WTC11 (cell line): ENCODE results near the gene RBM20. TPM values are rescaled to one million over a fixed set of nuclear protein-coding genes. Genes with fewer than 3 reads are reported as not detected.
A peak's percentile ranks its signal among the peaks of the same experiment; 100 is the strongest.

Experiments
- ATAC-seq: fragments of 200-7000 bp; cut with Tn5 transposase; 2 replicates; pipeline ENCODE4 v1.10.0; 2021; ENCODE audit warnings: mild to moderate bottlenecking, moderate library complexity
- CTCF ChIA-PET: fragments of 300-600 bp; sonication (Branson Sonifier 250); formaldehyde crosslinking; loops from one replicate; lab custom pipeline; 2021; ENCODE audit warnings: antibody characterized with exemption; lab: Charles Lee
- POLR2A ChIA-PET: fragments of 350-600 bp; sonication (Branson Sonifier 250); formaldehyde crosslinking; loops from one replicate; lab custom pipeline; 2021; ENCODE audit warnings: antibody characterized with exemption; lab: Charles Lee
- DNase-seq: peaks from one replicate; pipeline ENCODE4 v3.0.0; 2021; ENCODE audit warnings: low spot score
- H3K27ac Mint-ChIP-seq: 2 replicates; pipeline ENCODE4 v1.8.0; 2021; ENCODE audit warnings: mixed read lengths
- H3K27me3 Mint-ChIP-seq: 2 replicates; pipeline ENCODE4 v1.8.0; 2021; ENCODE audit warnings: low read depth, mild to moderate bottlenecking, moderate library complexity, mixed read lengths
- H3K36me3 Mint-ChIP-seq: 2 replicates; pipeline ENCODE4 v1.8.0; 2021; ENCODE audit warnings: mixed read lengths
- H3K4me1 Mint-ChIP-seq: 2 replicates; pipeline ENCODE4 v1.8.0; 2022; ENCODE audit warnings: mixed read lengths
- H3K4me3 Mint-ChIP-seq: 2 replicates; pipeline ENCODE4 v1.8.0; 2021; ENCODE audit warnings: mild to moderate bottlenecking, moderate library complexity, mixed read lengths
- H3K9me3 Mint-ChIP-seq: 2 replicates; pipeline ENCODE4 v1.8.0; 2021; ENCODE audit warnings: mixed read lengths
- GTF2I ChIP-seq: fragments of 250-450 bp; sonication (Bioruptor Pico); conservative IDR thresholded peaks from 2 replicates; pipeline ENCODE4 v1.4.0; 2021; ENCODE audit warnings: mild to moderate bottlenecking
- MYBL2 ChIP-seq: sonication (generic); formaldehyde crosslinking; IDR thresholded peaks from 2 replicates; pipeline ENCODE4 v1.8.1; 2023; ENCODE audit warnings: mild to moderate bottlenecking, moderate library complexity, missing genetic modification reagents
- NR3C1 ChIP-seq: sonication (generic); formaldehyde crosslinking; conservative IDR thresholded peaks from 2 replicates; pipeline ENCODE4 v1.8.1; 2023; ENCODE audit warnings: low read depth, mild to moderate bottlenecking, missing genetic modification reagents
- RELA ChIP-seq: sonication (generic); formaldehyde crosslinking; IDR thresholded peaks from 2 replicates; pipeline ENCODE4 v1.8.1; 2022; ENCODE audit warnings: missing genetic modification reagents, mild to moderate bottlenecking, borderline replicate concordance
- RORB ChIP-seq: fragments of 250-450 bp; sonication (Bioruptor Pico); IDR thresholded peaks from 2 replicates; pipeline ENCODE4 v1.9.0; 2021; ENCODE audit warnings: mild to moderate bottlenecking
- SMAD4 ChIP-seq: sonication (generic); formaldehyde crosslinking; IDR thresholded peaks from 2 replicates; pipeline ENCODE4 v1.8.0; 2022; ENCODE audit warnings: mild to moderate bottlenecking, missing genetic modification reagents
- ZNF317 ChIP-seq: sonication (generic); formaldehyde crosslinking; IDR thresholded peaks from 2 replicates; pipeline ENCODE4 v1.8.1; 2023; ENCODE audit warnings: low read depth, mild to moderate bottlenecking, moderate library complexity, missing genetic modification reagents, borderline replicate concordance
- ZNF396 ChIP-seq: fragments of 250-450 bp; sonication (Bioruptor Pico); IDR thresholded peaks from 2 replicates; pipeline ENCODE4 v1.8.0; 2021; ENCODE audit warnings: mild to moderate bottlenecking, moderate library complexity, borderline replicate concordance
- total RNA-seq: library from RNA; stranded (reverse); gene quantifications from 3 replicates; pipeline ENCODE4 v1.2.3, GENCODE V29; 2021
- TF ChIP-seq, protein P1 (sequence below): fragments of 250-450 bp; sonication (Bioruptor Pico); IDR thresholded peaks from 2 replicates; pipeline ENCODE4 v1.9.0; 2021; ENCODE audit warnings: mild to moderate bottlenecking, borderline replicate concordance
- TF ChIP-seq, protein P2 (sequence below): fragments of 250-450 bp; sonication (Bioruptor Pico); conservative IDR thresholded peaks from 2 replicates; pipeline ENCODE4 v1.9.0; 2021; ENCODE audit warnings: mild to moderate bottlenecking
- TF ChIP-seq, protein P3 (sequence below): sonication (generic); formaldehyde crosslinking; IDR thresholded peaks from 2 replicates; pipeline ENCODE4 v1.8.0; 2023; ENCODE audit warnings: missing genetic modification reagents
- TF ChIP-seq, protein P4 (sequence below): sonication (generic); formaldehyde crosslinking; IDR thresholded peaks from 2 replicates; pipeline ENCODE4 v1.8.1; 2022; ENCODE audit warnings: low read depth, mild to moderate bottlenecking, moderate library complexity, missing genetic modification reagents, borderline replicate concordance
- TF ChIP-seq, protein P5 (sequence below): sonication (generic); formaldehyde crosslinking; IDR thresholded peaks from 2 replicates; pipeline ENCODE4 v1.8.1; 2023; ENCODE audit warnings: mild to moderate bottlenecking, missing genetic modification reagents, borderline replicate concordance
- TF ChIP-seq, protein P6 (sequence below): sonication (generic); formaldehyde crosslinking; IDR thresholded peaks from 2 replicates; pipeline ENCODE4 v1.8.1; 2023; ENCODE audit warnings: mild to moderate bottlenecking, missing genetic modification reagents
- TF ChIP-seq, protein P7 (sequence below): fragments of 250-450 bp; sonication (Bioruptor Pico); IDR thresholded peaks from 2 replicates; pipeline ENCODE4 v1.9.0; 2021; ENCODE audit warnings: mild to moderate bottlenecking

The RBM20 gene
- total RNA-seq, 1 experiment from 2014 or later = 0.52 TPM

DNA sequence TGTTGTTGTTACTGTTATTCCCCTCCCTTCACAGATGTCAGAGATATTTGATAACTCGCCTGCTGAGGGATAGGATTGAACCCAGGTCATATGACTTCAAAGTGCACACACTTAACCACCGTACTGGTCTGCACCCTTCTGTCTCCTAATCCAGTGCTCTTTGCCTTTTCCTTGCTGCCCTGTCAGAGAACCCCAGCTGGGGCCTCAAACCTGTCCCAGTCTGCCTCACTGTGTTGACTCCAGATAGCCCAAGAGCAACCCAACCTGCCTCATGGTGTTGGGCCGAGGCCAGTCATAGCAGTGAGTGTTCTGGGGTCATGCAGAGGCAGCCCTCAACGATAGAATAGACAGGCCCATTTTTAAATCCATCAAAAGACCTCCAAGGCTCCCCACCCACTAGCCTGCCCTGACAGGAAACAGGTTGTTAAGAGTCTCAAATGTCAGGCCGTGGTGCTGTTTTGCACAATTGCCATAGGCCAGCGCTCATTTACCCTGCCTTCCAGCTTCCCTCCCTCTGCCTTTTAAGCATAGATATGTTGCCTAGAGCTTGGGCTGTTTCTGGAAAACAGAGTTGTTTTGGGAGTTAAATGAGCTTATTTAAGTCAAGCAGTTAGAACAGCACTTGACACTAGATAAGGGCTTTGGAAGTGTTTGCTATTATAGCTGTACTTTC, 190.6 kb downstream of the RBM20 start (continued):
- no peak for TF ChIP-seq NR3C1 (CRISPR knock-in tag)
- TF ChIP-seq, protein P1, sequence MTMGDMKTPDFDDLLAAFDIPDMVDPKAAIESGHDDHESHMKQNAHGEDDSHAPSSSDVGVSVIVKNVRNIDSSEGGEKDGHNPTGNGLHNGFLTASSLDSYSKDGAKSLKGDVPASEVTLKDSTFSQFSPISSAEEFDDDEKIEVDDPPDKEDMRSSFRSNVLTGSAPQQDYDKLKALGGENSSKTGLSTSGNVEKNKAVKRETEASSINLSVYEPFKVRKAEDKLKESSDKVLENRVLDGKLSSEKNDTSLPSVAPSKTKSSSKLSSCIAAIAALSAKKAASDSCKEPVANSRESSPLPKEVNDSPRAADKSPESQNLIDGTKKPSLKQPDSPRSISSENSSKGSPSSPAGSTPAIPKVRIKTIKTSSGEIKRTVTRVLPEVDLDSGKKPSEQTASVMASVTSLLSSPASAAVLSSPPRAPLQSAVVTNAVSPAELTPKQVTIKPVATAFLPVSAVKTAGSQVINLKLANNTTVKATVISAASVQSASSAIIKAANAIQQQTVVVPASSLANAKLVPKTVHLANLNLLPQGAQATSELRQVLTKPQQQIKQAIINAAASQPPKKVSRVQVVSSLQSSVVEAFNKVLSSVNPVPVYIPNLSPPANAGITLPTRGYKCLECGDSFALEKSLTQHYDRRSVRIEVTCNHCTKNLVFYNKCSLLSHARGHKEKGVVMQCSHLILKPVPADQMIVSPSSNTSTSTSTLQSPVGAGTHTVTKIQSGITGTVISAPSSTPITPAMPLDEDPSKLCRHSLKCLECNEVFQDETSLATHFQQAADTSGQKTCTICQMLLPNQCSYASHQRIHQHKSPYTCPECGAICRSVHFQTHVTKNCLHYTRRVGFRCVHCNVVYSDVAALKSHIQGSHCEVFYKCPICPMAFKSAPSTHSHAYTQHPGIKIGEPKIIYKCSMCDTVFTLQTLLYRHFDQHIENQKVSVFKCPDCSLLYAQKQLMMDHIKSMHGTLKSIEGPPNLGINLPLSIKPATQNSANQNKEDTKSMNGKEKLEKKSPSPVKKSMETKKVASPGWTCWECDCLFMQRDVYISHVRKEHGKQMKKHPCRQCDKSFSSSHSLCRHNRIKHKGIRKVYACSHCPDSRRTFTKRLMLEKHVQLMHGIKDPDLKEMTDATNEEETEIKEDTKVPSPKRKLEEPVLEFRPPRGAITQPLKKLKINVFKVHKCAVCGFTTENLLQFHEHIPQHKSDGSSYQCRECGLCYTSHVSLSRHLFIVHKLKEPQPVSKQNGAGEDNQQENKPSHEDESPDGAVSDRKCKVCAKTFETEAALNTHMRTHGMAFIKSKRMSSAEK (CRISPR knock-in tag) = no peak

DNA sequence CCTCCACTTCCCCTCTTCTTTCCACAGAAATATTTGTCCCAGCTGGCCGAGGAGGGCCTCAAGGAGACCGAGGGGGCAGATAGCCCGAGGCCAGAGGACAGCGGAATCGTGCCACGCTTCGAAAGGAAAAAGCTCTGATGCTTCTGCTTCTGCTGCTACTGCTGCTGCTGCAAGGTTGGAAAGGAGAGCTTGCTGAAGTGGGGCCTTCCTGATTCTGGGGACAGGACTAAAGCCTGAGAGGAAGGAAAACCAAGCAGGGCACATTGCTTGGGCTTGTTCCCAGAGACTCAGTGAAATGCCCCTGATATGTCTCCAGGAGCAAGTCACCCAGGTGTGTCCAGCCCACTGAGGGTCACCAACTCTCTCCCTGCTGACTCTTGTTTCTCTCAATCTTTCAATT, 191.7 kb downstream of the RBM20 start:
- POLR2A ChIA-PET = no interaction called here
- H3K27ac Mint-ChIP-seq = 0 out of 2 replicates have a peak overlapping the region, but pooled peaks have one; percentile 19
- H3K4me3 Mint-ChIP-seq = no peak overlapping the region
- no peak for DNase-seq
- TF ChIP-seq, protein P2, sequence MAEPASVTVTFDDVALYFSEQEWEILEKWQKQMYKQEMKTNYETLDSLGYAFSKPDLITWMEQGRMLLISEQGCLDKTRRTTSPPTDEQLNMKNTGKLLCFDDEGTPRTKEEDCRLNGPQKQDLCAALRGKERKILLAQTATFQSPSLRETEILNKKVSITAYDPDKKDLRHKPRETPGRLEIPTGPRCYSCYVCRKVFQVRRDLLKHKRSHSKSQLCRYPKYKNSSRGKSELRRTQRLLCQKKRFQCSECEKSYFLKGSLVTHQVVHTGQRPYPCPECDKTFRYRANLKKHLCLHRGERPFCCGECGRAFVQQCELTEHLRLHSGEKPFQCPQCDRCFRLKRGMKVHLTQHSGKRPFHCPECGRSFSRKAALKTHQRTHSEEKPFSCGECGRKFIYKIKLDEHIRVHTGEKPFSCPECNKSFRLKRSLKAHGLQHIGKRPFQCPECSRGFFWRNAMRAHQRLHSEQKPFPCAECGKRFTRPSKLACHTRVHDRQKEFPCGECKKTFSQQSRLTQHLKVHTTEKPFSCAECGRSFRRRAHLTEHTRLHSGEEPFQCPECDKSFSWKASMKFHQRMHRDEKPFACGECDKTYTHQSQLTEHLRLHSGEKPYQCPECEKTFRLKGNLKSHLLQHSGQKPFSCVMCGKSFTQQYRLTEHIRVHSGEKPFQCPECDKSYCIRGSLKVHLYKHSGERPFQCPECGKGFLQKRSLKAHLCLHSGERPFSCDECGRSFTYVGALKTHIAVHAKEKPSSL (CRISPR knock-in tag) = no peak
- TF ChIP-seq SMAD4 (CRISPR knock-in tag) = no peak
- TF ChIP-seq, protein P3, sequence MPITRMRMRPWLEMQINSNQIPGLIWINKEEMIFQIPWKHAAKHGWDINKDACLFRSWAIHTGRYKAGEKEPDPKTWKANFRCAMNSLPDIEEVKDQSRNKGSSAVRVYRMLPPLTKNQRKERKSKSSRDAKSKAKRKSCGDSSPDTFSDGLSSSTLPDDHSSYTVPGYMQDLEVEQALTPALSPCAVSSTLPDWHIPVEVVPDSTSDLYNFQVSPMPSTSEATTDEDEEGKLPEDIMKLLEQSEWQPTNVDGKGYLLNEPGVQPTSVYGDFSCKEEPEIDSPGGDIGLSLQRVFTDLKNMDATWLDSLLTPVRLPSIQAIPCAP (CRISPR knock-in tag) = no peak
- TF ChIP-seq, protein P4, sequence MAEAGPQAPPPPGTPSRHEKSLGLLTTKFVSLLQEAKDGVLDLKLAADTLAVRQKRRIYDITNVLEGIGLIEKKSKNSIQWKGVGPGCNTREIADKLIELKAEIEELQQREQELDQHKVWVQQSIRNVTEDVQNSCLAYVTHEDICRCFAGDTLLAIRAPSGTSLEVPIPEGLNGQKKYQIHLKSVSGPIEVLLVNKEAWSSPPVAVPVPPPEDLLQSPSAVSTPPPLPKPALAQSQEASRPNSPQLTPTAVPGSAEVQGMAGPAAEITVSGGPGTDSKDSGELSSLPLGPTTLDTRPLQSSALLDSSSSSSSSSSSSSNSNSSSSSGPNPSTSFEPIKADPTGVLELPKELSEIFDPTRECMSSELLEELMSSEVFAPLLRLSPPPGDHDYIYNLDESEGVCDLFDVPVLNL (CRISPR knock-in tag) = no peak
- no peak for TF ChIP-seq MYBL2 (CRISPR knock-in tag)
- TF ChIP-seq ZNF317 (CRISPR knock-in tag) = no peak
- TF ChIP-seq, all 79 proteins: peak for 0
- Mint-ChIP-seq H3K4me1 (peaks cover 30% of the 10 kb centered on the region), H3K9me3 (no peaks in the 10 kb centered on the region), H3K36me3 (no peaks in the 10 kb centered on the region), H3K27me3 (no peaks in the 10 kb centered on the region)
- CTCF ChIA-PET = interaction anchor here (1.1 to 2.3 kb wide), 2 partner anchors 32 to 89 kb away, joined by 3 to 12 read pairs; no protein-coding TSS in a partner anchor
- no peak for ATAC-seq

DNA sequence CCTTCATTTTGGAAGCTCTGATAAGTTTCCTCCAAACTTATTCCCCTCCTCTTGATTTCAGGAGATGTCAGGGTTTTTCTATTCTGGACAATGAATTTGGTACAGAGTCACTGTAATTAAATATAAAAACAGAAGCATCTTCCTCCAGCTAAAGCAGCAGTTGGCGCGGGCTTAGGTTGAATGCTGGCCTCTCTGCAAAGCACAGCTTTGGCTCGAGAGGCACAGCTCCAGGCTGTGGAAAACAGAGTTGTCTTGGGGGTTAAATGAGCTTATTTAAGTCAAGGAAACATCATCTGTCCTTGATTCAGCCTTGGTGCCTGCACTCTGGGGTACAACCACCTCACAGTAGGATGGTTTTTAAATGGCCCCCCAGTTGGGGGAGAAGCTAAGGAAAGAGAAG, 192.6 kb downstream of the RBM20 start:
- POLR2A ChIA-PET = no interaction called here
- Mint-ChIP-seq H3K9me3 (no peaks in the 10 kb centered on the region), H3K4me3 (no peak overlapping the region), H3K36me3 (no peaks in the 10 kb centered on the region), H3K27me3 (no peaks in the 10 kb centered on the region), H3K27ac (no peak overlapping the region), H3K4me1 (peaks cover 38% of the 10 kb centered on the region)
- ATAC-seq (no peak), DNase-seq (no peak)
- CTCF ChIA-PET = interaction anchor here (1.0 kb wide), 2 partner anchors 33 to 178 kb away, joined by 3 to 4 read pairs; no protein-coding TSS in a partner anchor
- TF ChIP-seq ZNF396 (CRISPR knock-in tag) = no peak
- TF ChIP-seq, protein P5, sequence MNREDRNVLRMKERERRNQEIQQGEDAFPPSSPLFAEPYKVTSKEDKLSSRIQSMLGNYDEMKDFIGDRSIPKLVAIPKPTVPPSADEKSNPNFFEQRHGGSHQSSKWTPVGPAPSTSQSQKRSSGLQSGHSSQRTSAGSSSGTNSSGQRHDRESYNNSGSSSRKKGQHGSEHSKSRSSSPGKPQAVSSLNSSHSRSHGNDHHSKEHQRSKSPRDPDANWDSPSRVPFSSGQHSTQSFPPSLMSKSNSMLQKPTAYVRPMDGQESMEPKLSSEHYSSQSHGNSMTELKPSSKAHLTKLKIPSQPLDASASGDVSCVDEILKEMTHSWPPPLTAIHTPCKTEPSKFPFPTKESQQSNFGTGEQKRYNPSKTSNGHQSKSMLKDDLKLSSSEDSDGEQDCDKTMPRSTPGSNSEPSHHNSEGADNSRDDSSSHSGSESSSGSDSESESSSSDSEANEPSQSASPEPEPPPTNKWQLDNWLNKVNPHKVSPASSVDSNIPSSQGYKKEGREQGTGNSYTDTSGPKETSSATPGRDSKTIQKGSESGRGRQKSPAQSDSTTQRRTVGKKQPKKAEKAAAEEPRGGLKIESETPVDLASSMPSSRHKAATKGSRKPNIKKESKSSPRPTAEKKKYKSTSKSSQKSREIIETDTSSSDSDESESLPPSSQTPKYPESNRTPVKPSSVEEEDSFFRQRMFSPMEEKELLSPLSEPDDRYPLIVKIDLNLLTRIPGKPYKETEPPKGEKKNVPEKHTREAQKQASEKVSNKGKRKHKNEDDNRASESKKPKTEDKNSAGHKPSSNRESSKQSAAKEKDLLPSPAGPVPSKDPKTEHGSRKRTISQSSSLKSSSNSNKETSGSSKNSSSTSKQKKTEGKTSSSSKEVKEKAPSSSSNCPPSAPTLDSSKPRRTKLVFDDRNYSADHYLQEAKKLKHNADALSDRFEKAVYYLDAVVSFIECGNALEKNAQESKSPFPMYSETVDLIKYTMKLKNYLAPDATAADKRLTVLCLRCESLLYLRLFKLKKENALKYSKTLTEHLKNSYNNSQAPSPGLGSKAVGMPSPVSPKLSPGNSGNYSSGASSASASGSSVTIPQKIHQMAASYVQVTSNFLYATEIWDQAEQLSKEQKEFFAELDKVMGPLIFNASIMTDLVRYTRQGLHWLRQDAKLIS (CRISPR knock-in tag) = no peak
- TF ChIP-seq, protein P6, sequence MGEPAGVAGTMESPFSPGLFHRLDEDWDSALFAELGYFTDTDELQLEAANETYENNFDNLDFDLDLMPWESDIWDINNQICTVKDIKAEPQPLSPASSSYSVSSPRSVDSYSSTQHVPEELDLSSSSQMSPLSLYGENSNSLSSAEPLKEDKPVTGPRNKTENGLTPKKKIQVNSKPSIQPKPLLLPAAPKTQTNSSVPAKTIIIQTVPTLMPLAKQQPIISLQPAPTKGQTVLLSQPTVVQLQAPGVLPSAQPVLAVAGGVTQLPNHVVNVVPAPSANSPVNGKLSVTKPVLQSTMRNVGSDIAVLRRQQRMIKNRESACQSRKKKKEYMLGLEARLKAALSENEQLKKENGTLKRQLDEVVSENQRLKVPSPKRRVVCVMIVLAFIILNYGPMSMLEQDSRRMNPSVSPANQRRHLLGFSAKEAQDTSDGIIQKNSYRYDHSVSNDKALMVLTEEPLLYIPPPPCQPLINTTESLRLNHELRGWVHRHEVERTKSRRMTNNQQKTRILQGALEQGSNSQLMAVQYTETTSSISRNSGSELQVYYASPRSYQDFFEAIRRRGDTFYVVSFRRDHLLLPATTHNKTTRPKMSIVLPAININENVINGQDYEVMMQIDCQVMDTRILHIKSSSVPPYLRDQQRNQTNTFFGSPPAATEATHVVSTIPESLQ = no peak
- TF ChIP-seq MYBL2 (CRISPR knock-in tag) = no peak
- TF ChIP-seq, protein P7, sequence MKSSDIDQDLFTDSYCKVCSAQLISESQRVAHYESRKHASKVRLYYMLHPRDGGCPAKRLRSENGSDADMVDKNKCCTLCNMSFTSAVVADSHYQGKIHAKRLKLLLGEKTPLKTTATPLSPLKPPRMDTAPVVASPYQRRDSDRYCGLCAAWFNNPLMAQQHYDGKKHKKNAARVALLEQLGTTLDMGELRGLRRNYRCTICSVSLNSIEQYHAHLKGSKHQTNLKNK (CRISPR knock-in tag) = no peak
- TF ChIP-seq GTF2I (CRISPR knock-in tag) = no peak
- TF ChIP-seq RELA (CRISPR knock-in tag) = no peak
- TF ChIP-seq RORB (CRISPR knock-in tag) = no peak
